Natural killer cell treated with Interleukin-12 subunit alpha and Interleukin-12 subunit beta and Interleukin-15 and Interleukin-18, amount 100 ng/mL, for 72 hours (primary cell): ENCODE measurements around the gene SLC25A45. TPM values are rescaled to one million over a fixed set of nuclear protein-coding genes. Genes with fewer than 3 reads are reported as not detected.
A peak's percentile ranks its signal among the peaks of the same experiment; 100 is the strongest.
"Not testable (repeated sequence)": the region's sequence is repeated elsewhere in the genome, so short reads cannot be mapped to it uniquely, and the experiment has no call there.

ENCODE experiments used
- ATAC-seq, 2 donors: fragments of 150-1000 bp; cut with Tn5 transposase in 1 of 2; sonication (Bioruptor Pico), chemical (Tn5 transposase) in 1 of 2; 2 replicates each; pipeline ENCODE4 v1.10.0; 2021
- DNase-seq: peaks from one replicate; pipeline ENCODE4 v3.0.0; 2022; ENCODE audit warnings: low spot score
- H3K27ac Mint-ChIP-seq, 2 donors: 1 replicate in 1 of 2; 2 replicates in 1 of 2; pipeline ENCODE4 v1.8.0; 2022; ENCODE audit warnings: mixed read lengths in 2 of 2, mild to moderate bottlenecking in 1 of 2, moderate library complexity in 1 of 2
- H3K27me3 Mint-ChIP-seq, 2 donors: 1 replicate in 1 of 2; 2 replicates in 1 of 2; pipeline ENCODE4 v1.8.0; 2022; ENCODE audit warnings: mixed read lengths in 2 of 2
- H3K36me3 Mint-ChIP-seq: one replicate; pipeline ENCODE4 v1.8.0; 2022; ENCODE audit warnings: mixed read lengths
- H3K4me1 Mint-ChIP-seq, 2 donors: 1 replicate in 1 of 2; 2 replicates in 1 of 2; pipeline ENCODE4 v1.8.0; 2022; ENCODE audit warnings: low read depth in 2 of 2, mixed read lengths in 2 of 2, mild to moderate bottlenecking in 1 of 2
- H3K4me3 Mint-ChIP-seq: one replicate; pipeline ENCODE4 v1.8.0; 2022; ENCODE audit warnings: mixed read lengths
- H3K9me3 Mint-ChIP-seq: 2 replicates; pipeline ENCODE4 v1.8.0; 2022; ENCODE audit warnings: mixed read lengths
- total RNA-seq, 2 donors: library from RNA; stranded (reverse); gene quantifications; one replicate each; pipeline ENCODE4 v1.2.3, GENCODE V29; 2022

SLC25A45 gene
- total RNA-seq, 2 donors from 2014 or later, result 10.8 to 12.6 TPM

DNA sequence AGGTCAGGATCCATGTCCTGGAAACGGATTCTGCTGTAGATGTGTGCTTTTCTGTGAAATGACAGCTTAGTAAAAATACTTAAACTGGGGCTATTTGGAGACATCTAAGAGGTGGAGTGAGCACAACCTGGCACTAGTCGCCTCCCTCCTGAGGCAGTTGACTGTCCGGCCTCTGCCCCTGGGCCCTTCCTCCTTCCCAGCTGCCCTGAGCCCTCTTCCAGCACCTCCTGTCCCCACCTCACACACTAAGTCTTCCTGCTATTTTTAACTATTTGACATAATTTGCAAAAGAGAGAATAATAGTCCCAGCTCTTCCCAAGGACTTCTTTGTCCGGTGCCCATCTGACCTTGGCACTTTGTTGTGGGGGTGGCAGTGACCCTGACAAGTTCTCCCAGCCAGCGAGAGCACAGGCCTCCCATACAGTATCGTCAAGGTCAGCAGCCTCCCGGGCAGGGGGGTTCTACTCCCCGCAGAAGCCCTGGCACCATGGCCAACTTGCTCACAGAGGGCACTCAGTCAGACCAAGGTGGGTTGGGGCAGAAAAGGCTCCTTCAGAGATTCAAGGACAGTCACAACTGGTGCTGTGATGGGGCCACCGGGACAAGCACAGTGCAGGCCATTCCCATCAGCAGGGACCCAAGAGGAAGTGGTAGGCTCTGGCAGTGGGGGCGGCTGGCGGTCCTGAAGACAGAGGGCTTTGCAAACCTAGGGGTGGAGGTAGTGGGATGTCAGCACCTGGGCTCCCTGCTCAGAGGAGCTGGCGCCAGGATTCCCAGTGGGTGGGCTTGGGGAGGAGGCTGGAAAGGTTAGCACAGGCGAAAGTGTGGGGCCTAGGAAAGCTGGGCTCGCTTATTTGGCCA lies 34.6 kb upstream of the SLC25A45 start:
- H3K9me3 Mint-ChIP-seq, result no peaks in the 10 kb centered on the region
- no peaks in the 10 kb centered on the region for H3K27me3 Mint-ChIP-seq
- DNase-seq, result no peak
- no peak for ATAC-seq
- peak overlapping the region; percentile 99 to 100 for H3K27ac Mint-ChIP-seq
- peak overlapping the region; percentile 98 for H3K4me3 Mint-ChIP-seq
- peaks cover 48 to 51% of the 10 kb centered on the region in 2 donors for H3K4me1 Mint-ChIP-seq
- no peaks in the 10 kb centered on the region for H3K36me3 Mint-ChIP-seq

DNA sequence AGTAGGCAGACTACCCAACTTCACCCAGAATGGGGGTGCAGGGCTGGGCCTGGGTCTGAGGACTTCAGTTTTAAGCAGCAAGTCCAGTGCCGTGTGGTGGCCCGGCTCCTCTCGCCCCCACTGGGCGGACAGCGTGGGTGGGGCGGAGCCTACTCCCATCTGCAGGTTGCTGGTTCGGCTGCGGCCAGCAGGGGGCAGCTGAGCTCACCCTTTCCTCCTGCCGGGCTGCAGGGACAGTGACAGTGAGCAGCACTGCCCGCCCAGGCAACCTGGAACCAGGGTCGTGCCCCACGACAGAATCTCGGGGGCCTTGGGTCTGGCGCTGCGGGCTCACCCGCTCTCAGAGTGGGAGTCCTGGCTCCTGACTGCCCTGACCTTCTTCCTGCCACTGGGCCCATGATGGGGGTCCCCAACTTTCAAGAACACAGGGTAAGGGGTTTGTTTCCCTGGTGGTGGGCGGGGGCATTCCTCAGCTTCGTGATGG lies 33.9 kb upstream of the SLC25A45 start:
- H3K4me1 Mint-ChIP-seq, result peaks cover 47 to 48% of the 10 kb centered on the region in 2 donors
- no peaks in the 10 kb centered on the region for H3K27me3 Mint-ChIP-seq
- ATAC-seq (peak; percentile 61 to 70), DNase-seq (peak; percentile 93)
- no peaks in the 10 kb centered on the region for H3K9me3 Mint-ChIP-seq
- peak overlapping the region; percentile 99 to 100 for H3K27ac Mint-ChIP-seq
- H3K36me3 Mint-ChIP-seq, result no peaks in the 10 kb centered on the region
- peak overlapping the region; percentile 98 for H3K4me3 Mint-ChIP-seq

DNA sequence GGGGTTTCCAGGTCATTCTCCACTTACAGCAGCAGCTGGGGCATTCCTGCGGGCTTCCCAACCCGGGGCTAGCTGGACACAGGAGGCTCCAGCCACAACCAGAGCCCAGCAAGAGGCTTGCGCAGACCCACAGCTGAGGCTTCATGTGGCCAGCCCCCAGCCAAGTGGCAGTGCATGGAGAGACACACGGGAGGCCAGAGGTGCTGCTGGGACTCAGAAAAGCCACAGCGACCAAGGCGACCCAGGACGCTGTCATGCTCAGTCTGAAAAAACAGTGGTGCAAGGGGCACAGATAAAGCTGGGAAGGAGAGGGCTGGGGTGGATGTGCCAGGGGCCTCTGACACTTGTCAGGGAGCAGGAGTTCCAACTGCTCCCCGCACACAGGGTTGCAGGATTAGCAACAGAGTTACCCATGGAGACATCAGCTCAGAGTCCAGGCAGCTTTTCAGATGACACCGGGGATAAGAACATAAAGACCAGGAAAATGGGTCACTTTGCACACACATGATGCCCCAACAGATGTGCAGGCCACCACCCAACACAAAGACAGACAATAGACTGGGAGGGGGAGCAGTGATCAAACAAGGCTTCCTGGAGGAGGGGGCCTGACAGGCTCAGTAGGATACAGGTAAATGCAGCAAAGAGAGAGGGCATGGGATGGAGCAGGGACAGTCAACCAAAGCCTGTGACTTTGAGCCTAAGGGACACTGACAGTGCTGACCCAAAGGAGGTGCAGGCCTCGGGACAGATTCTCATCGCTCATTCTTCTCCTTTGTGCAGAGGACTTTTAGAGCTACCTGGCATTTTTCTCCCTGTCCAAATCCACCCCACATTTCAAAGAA lies 33.3 kb upstream of the SLC25A45 start:
- Mint-ChIP-seq H3K36me3 (no peaks in the 10 kb centered on the region), H3K9me3 (no peaks in the 10 kb centered on the region), H3K4me1 (peaks cover 43 to 45% of the 10 kb centered on the region in 2 donors), H3K4me3 (peak overlapping the region; percentile 98), H3K27ac (peak overlapping the region; percentile 99 to 100), H3K27me3 (no peaks in the 10 kb centered on the region)
- ATAC-seq (no peak), DNase-seq (no peak)

DNA sequence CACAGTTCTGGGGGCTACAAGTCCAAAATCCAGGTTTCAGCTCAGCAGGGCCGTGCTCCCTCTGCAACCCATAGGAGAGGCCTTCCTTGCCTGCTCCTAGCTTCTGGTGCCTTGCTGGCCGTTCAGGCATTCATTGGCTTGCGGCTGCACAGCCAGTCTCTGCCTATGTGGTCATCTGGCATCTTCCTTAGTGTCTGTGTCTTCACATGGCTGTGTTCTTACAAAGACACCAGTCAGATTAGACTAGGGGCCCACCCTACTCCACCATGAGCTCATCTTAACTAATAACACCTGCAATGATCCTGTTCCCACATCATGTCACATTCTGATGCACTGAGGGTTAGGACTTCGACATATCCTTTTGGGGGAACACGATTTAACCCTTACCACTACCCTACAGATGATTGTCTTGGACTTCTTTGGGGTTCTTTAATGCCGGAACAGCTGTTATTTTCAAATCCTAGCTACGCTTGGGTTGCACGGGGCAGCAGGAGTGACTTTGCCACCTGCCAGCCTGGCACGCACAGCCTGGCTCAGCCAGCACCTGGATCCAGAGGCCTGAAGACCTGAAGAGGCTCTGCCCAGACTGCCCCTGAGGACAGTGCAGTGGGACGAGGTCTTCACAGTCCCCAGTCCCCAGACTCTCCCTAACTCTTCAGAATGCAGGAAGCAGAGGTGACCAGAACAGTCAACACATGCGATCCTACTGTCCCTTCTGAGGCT lies 32.5 kb upstream of the SLC25A45 start:
- peak overlapping the region; percentile 41 for H3K4me3 Mint-ChIP-seq
- H3K36me3 Mint-ChIP-seq, result no peaks in the 10 kb centered on the region
- no peaks in the 10 kb centered on the region for H3K27me3 Mint-ChIP-seq
- no peak for ATAC-seq
- H3K27ac Mint-ChIP-seq, result no peak overlapping the region
- DNase-seq, result no peak
- H3K9me3 Mint-ChIP-seq, result no peaks in the 10 kb centered on the region
- peaks cover 37% of the 10 kb centered on the region in 2 donors for H3K4me1 Mint-ChIP-seq

DNA sequence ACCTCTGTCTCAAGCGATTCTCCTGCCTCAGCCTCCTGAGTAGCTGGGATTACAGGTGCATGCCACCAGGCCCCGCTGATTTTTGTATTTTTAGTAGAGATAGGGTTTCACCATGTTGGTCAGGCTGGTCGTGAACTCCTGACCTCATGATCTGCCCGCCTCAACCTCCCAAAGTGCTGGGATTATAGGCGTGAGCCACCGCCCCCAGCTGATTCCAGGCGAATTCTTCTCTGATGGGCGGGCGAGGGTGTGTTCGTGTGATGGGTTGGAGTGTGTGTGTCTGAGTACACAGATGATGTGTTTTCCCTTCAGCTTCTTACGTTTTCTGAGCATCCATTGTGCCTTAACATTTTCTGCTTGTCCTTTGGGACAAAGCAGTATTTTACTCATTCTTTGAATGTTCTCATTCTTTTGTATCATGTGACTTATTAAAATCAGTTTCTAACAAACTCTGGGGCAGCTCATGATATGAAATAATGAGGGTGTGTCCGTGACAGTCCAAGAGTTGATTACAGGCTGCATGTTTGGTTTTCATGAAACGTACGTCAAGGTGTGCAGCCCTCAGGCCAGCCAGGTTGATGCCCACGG lies 30.7 kb upstream of the SLC25A45 start:
- not testable (repeated sequence) for H3K27ac Mint-ChIP-seq, ATAC-seq, H3K4me3 Mint-ChIP-seq, H3K36me3 Mint-ChIP-seq, H3K9me3 Mint-ChIP-seq, H3K27me3 Mint-ChIP-seq, DNase-seq
- H3K4me1 Mint-ChIP-seq, result peaks cover 23 to 24% of the 10 kb centered on the region in 2 donors

DNA sequence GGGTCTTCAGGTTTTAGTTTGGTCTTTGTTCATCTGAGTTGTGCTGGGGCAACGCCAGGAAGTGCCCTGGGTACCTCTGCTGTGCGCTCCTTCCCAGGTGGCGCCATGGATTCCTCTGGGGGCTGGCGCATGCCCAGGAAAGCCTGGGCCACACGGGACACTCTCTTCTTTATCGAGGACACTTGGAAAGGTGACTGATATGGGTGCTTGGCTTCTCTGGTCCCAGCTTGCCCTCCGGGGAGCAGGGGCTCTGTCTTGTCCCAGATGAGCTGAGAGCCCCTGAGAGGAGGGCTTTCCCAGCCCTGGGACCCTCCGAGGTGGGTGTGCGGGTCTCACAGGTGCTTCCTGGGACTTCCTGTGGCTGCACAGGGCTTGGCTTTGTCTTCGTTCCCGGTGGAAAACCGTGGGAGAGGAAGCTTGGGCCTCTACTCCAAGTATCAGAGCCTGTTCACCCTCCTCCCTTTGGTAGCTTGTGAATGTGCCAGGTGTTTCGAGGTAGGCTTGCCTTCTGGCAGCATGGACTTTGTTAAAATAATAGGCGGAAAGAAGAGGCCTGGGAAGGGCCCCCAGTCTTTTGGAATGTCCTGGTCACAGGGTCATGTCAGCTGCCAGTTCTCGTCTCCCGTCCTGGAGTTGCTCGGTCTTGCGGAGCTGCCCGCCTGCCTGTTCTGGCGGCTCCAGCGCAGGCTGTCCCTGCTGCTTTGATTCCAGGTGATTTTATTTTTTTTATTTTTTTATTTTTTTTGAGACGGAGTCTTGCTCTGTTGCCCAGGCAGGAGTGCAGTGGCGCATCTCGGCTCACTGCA lies 30.0 kb upstream of the SLC25A45 start:
- no peaks in the 10 kb centered on the region for H3K9me3 Mint-ChIP-seq

DNA sequence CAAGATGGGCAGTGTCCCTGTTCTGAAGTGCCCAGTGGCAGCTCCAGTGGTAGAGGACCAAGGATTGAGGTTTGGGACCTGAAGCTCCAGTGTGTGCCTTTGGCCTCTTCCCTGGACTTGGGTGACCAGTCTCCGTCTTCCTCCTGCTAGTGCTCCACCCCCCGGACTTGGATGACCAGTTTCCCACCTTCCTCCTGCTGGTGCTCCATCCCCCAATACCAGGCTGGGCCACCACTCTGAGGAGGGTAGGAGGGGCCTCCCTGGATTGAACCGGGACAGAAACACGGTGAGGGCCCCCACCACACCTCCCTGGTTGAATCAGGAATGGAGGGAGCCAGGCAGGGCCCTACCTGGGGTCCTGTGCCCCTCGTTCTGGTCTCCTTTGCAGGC lies 29.2 kb upstream of the SLC25A45 start:
- peak; percentile 49 for DNase-seq
- H3K36me3 Mint-ChIP-seq, result no peaks in the 10 kb centered on the region
- H3K27me3 Mint-ChIP-seq, result no peaks in the 10 kb centered on the region

More for the DNA sequence above, 30.0 kb upstream of the SLC25A45 start:
- Mint-ChIP-seq H3K36me3 (no peaks in the 10 kb centered on the region), H3K27me3 (no peaks in the 10 kb centered on the region), H3K4me1 (peaks cover 16 to 18% of the 10 kb centered on the region in 2 donors), H3K4me3 (no peak overlapping the region), H3K27ac (no peak overlapping the region)
- ATAC-seq (no peak), DNase-seq (no peak)

DNA sequence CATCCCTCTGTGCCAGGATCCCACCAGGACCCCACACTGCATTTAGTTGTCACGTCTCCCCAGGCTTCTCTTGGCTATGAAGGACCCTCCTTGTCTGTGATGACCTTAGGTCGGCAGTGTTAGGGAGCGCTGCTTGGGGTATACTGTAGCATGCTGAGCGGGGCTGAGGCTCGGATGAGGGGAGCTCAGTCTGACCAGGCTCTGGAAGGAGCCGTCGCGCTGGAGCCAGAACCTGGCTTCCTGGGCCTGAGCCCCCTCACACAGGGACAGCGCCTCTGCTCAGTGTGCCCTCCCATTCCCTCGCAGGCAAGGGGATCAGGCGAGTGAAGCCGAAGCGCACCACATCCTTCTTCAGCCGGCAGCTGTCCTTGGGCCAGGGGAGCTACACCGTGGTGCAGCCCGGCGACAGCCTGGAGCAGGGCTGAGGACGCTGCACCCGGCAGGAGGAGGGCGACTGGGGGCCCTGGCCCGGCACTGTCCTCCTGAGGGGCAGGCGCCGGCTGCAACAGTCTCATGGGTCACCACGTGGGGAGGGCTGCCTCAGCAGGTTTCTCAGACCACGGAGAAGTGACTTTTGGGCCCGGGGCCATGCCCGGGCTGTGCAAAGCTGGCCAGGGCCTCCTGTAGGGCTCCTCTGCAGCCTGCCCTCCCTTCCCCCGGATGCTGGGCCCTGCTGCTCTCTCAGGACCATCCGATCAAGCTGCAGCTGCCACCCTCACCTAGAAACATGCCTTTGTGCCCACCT lies 28.7 kb upstream of the SLC25A45 start:
- peaks cover 5 to 6% of the 10 kb centered on the region in 2 donors for H3K4me1 Mint-ChIP-seq
- no peaks in the 10 kb centered on the region for H3K27me3 Mint-ChIP-seq
- ATAC-seq (peak; percentile 3 to 8), DNase-seq (no peak)
- no peak overlapping the region for H3K27ac Mint-ChIP-seq
- no peaks in the 10 kb centered on the region for H3K9me3 Mint-ChIP-seq
- H3K36me3 Mint-ChIP-seq, result no peaks in the 10 kb centered on the region
- H3K4me3 Mint-ChIP-seq, result no peak overlapping the region

More for the DNA sequence above, 29.2 kb upstream of the SLC25A45 start:
- H3K4me1 Mint-ChIP-seq, result peaks cover 8 to 10% of the 10 kb centered on the region in 2 donors
- no peak for ATAC-seq
- H3K9me3 Mint-ChIP-seq, result no peaks in the 10 kb centered on the region
- H3K27ac Mint-ChIP-seq, result no peak overlapping the region
- H3K4me3 Mint-ChIP-seq, result no peak overlapping the region

DNA sequence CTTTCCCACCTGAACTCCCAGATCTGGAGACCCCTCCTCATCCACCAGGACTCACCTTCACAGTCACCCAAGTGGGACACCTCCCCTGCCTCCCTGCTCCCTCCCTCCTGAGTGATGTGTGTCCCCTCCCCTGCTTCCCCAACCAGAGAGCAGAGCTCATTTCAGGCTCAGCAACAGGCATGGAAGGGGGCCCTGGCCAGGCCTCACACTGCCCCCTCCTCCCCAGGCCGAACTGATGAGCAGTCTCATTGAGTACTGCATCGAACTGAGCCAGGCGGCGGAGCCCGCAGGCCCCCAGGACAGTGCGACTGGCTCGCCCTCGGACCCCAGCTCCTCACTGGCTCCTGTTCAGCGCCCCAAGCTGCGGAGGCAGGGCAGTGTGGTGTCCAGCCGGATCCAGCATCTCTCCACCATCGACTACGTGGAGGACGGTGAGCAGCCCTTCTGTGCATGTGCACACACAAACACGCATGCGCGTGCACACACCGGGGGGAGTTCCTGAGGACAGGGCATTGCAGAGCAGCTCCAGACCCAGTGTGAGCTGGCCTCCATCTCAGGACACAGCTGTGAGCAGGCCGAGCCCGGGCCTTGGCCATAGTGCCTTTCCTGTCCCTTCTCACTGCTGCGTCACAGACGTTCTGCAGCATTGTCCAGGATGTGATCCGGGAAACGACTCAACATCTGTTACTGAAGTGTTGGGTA lies 22.3 kb upstream of the SLC25A45 start:
- no peaks in the 10 kb centered on the region for H3K36me3 Mint-ChIP-seq
- H3K4me1 Mint-ChIP-seq, result no peaks in the 10 kb centered on the region
- H3K9me3 Mint-ChIP-seq, result no peaks in the 10 kb centered on the region
- no peak overlapping the region for H3K27ac Mint-ChIP-seq
- no peaks in the 10 kb centered on the region for H3K27me3 Mint-ChIP-seq
- no peak overlapping the region for H3K4me3 Mint-ChIP-seq
- ATAC-seq (peak in 1 of 2 donors; percentile 24), DNase-seq (no peak)

DNA sequence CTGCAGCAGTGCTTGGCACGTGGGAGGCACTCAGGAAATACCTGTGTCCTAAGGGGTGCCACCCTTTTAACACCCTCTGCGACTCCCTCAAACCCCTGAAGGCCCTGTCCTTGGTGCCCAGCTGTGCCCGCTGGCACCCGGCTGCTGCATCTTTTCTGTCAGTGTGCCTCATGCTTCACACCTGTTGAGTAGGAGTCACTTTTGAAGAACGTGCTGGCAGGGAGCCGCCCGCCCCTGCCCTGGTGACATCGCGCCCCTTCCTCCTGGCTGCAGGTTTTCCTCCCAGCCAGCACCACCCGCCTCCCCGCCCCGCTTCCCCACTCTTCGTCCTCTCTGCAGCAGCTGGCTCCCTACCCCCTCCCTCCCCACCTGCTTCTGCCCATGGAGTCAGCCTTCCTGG lies 21.8 kb upstream of the SLC25A45 start:
- peak in 1 of 2 donors; percentile 28 for ATAC-seq
- DNase-seq, result no peak
- no peaks in the 10 kb centered on the region for H3K4me1 Mint-ChIP-seq
- H3K4me3 Mint-ChIP-seq, result no peak overlapping the region
- no peaks in the 10 kb centered on the region for H3K36me3 Mint-ChIP-seq
- H3K9me3 Mint-ChIP-seq, result no peaks in the 10 kb centered on the region
- H3K27ac Mint-ChIP-seq, result no peak overlapping the region
- no peaks in the 10 kb centered on the region for H3K27me3 Mint-ChIP-seq

DNA sequence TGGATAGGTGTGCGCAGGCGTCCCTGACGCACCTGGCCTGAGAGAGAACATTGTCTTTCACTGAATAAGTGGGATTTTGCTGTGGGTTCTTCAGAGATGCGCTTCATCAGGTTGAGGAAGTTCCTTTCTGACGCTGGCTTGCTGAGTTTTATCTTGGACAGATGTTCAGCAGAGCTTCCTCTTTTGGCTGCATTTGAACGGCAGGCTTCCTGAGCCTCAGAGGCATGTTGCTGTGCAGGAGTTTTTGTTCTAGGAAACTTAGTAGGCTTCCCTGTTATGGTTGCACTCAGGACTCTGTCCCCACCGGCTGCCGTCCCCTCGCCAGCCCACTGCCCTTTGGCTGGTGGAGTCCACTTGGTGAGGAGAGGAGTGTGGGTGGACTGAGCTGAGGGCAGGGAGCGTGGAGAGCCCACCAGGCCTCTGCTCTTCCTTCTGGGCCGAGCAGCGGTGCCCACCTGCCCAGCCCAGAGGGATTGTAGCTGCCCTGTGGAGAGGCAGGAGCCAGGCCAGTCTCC lies 21.2 kb upstream of the SLC25A45 start:
- no peak for DNase-seq
- no peak overlapping the region for H3K4me3 Mint-ChIP-seq
- peaks cover 0 to under 1% of the 10 kb centered on the region in 2 donors for H3K4me1 Mint-ChIP-seq
- no peaks in the 10 kb centered on the region for H3K9me3 Mint-ChIP-seq
- no peak overlapping the region for H3K27ac Mint-ChIP-seq
- no peak for ATAC-seq
- no peaks in the 10 kb centered on the region for H3K36me3 Mint-ChIP-seq
- H3K27me3 Mint-ChIP-seq, result no peaks in the 10 kb centered on the region
